GM12875 (cell line): ENCODE results near the gene PTGDR2.

Source experiments
- H3K4me3 ChIP-seq: one replicate; pipeline ENCODE4 v1.5.1; 2011; ENCODE audit warnings: low read depth, low read length, control low read depth
- TF ChIP-seq, protein P1 (sequence below): IDR thresholded peaks from 2 replicates; pipeline ENCODE4 v1.5.1; 2011; ENCODE audit warnings: low read depth, mild to moderate bottlenecking, control low read depth, inconsistent platforms, low read length, moderate library complexity, borderline replicate concordance; ENCODE audit not compliant: insufficient read depth

The PTGDR2 gene

DNA sequence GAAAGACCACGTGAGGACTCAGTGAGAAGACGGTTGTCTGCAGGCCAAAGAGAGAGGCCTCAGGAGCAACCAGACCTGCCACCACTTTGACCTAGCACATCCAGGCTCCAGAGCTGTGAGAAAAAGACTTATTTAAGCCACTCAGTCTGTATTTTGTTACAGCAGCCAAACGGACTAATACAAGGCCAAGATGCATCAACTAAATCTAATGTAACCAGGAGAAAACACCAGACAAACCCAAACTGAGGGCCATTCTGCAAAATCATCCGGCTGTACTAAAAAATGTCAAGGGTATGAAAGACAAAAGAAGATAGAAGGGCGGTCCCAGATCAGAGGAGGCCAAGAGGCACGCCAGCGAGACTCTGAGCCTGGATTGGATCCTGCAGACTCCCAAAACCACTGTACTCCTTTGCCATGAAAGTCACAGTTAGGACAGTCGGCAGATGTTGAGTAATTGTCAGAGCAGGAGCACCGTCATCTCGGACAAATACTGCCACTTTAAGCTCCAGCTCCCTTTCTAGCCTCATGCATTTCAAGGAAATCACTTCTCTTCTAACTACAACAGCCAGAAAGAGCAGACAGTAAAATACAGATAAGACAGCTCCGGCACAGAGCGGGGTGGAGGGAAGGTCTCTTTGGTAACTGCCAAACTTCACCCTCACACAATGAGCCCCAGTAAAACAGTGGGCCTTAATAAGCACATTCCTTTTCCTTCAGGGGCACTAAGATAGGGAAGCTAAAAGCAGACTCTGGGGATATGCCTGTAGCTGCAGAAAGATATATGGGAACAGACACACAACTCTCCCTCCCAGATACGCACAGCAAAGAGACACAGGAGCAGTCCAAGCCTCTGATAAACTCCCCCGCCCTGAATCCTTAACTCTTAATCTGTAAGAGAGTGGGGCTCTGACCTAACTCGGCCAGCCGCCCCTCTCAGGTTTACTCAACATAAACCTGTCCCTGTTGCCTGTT is 8.1 kb upstream of the PTGDR2 start:
- TF ChIP-seq, protein P1, sequence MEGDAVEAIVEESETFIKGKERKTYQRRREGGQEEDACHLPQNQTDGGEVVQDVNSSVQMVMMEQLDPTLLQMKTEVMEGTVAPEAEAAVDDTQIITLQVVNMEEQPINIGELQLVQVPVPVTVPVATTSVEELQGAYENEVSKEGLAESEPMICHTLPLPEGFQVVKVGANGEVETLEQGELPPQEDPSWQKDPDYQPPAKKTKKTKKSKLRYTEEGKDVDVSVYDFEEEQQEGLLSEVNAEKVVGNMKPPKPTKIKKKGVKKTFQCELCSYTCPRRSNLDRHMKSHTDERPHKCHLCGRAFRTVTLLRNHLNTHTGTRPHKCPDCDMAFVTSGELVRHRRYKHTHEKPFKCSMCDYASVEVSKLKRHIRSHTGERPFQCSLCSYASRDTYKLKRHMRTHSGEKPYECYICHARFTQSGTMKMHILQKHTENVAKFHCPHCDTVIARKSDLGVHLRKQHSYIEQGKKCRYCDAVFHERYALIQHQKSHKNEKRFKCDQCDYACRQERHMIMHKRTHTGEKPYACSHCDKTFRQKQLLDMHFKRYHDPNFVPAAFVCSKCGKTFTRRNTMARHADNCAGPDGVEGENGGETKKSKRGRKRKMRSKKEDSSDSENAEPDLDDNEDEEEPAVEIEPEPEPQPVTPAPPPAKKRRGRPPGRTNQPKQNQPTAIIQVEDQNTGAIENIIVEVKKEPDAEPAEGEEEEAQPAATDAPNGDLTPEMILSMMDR = no peak
- H3K4me3 ChIP-seq = no peak overlapping the region

DNA sequence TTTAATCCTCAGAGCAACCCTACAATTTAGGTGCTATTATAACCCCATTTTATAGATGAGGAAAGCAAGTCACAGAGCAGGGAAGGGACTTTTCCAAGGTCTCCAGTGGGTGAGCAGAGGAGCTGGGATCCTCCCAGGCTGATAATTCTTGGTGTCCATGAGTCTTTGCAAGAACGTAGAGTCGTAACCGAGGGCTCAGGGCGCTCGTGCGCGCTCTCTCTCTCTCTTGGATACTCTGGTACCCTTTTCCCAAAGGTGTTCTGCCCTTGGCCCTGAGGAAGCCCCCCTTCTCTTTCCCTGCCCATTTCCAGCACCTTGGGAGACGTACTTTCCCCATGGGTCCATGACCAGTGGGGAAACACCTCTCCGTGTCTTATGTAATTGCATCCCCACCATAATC is 6.4 kb upstream of the PTGDR2 start:
- TF ChIP-seq, protein P1 = no peak
- H3K4me3 ChIP-seq = no peak overlapping the region

DNA sequence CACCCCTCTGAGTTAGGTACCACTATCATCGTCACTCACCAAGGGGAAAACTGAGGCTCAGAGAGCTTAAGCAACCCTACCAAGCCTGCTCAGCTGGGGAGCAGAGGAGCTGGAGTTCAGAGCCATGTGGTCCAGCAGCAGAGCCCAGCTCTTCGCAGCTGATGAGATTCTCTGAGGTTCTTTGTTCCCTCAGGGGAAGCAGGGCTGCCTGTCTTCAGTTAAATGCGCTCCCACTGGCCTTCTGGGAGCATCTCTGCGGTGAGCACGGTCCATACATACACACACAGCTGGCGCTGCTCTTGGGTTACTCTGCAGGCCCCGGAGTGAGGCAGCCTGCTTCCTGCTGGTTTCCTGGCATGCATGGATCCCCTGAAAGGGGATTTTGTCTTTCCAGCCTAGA is 5.2 kb upstream of the PTGDR2 start:
- TF ChIP-seq, protein P1 = no peak

DNA sequence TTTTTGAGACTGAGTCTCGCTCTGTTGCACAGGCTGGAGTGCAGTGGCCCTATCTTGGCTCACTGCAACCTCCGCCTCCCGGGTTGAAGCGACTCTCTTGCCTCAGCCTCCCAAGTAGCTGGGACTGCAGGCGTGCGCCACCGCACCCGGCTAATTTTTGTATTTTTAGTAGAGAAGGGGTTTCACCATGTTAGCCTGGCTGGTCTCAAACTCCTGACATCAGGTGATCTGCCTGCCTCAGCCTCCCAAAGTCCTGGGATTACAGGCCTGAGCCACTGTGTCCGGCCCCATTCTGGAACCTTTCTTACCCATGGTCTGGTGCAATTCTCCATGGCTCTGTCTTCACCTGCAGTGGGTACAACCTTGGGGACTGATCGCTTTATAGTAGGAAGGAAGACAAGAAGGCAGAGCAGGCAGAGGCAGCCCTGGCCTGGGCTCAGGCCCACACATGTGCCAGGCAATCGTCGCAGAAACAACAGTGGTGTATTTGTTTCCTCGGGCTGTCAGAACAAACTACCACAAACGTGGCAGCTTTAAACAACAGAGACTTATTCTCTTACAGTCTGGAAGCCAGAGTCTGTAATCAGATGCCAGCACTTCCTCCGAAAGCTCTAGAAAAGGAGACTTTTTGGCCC is 4.0 kb upstream of the PTGDR2 start:
- TF ChIP-seq, protein P1 = no peak
- no peak overlapping the region for H3K4me3 ChIP-seq

More for the DNA sequence above, 5.2 kb upstream of the PTGDR2 start:
- no peak overlapping the region for H3K4me3 ChIP-seq

DNA sequence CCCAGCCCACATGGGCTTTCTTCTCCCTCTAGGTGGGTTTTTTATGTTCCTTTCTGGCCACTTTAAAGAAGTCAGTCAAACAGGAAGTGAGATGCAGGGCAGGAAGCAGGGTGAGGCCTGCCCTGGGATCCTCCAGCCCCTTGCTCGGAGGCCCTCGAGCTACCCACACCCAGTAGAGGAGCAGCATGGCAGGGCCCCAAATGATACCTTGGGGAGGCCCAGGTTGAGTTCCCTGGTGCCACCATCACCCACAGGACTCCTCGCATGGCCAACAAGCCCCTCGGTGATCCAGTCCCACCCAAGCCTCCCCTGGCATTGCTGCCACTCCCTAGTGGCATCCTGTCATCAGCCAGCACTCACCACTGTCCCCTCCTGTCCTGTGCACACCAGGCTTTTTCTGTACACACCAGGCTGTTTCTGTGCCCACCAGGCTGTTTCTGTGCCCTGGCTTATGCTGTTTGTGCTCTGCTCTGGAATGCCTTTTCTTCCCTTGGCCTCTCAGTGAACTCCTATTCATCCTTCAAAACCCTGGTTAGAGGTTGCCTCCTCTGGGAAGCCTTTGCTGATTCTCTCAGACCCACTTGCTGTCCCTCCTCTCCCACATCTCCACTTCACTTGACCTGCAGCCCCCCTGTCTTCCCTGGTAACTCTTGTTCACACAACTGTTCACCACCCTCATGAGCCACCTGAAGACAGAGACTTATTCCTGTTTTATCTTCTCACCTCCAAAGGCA is 3.1 kb upstream of the PTGDR2 start:
- TF ChIP-seq, protein P1 = no peak
- H3K4me3 ChIP-seq = no peak overlapping the region

DNA sequence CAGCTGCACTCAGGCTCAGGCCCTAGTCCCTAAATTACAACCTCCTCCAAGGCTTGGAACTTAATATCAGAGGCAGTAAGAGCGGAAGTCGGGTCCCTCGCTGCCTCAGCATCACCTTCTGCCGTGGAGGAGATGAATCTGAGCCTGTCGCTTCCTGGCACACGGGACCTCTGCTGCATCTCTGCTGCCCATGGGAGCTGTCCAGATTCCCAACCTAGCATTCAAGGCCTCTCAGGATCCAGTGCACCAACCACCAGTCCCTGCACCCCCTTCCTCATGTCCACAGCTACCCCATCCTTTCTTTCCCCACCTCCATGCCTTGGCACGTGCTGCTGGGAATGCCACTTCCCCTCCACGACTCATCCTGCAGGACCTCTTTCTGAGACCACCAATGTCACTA is 2.5 kb upstream of the PTGDR2 start:
- TF ChIP-seq, protein P1 = no peak
- H3K4me3 ChIP-seq = no peak overlapping the region
